ENCODE measurements around the gene COX20. TPM values are rescaled to one million over a fixed set of nuclear protein-coding genes. Genes with fewer than 3 reads are reported as not detected.

Gene COX20
- total RNA-seq, 1 experiment from 2014 or later, result 55.0 TPM

DNA sequence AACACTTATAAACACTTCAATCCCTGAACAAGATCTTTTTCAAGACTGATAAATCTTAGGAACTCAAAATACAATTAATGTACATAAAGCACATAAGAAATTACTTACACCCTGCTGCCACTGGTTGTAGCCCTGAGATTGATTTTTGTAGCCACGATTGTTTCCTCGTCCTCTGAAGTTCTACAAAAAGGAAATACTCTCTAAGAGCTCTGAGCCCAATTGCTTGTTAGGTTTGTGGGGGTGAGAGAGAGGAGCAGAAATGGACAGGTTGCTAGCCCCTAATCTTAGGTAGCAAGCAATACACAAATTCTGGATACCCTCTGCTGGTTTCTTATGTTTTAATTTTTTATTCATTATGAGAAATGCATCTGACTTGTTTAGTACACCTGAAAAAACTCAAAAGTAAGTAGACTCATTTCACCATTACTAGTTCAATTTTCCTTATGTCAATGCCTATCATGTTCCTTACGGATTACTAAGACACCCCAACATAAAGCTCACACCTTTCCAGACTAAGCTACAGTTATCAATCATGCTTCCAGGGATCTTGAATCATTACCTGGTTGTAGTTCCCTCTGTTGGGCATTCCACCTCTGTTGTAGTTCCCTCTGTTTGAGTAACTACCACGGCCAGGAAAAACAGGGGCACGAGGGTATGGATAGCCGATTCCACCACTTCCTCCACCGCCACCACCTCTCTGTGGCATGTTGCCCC is 19.6 kb downstream of the COX20 start:
- Histone ChIP-seq H3K4me3 (ENCODE audit: low read depth in 2 of 2, low read length in 2 of 2) (no peak overlapping the region), H3K9me3 (ENCODE audit: control insufficient read depth, insufficient read depth, low read depth, low read length) (no peaks in the 10 kb centered on the region), H3K27me3 (ENCODE audit: control insufficient read depth, insufficient read depth, low read length) (no peaks in the 10 kb centered on the region), H3K36me3 (ENCODE audit: control insufficient read depth, insufficient read depth, low read length) (peaks cover 84% of the 10 kb centered on the region), H3K4me1 (ENCODE audit: control insufficient read depth, insufficient read depth, low read length) (peaks cover 20% of the 10 kb centered on the region; the same call in 1 of the 2 replicates), H3K27ac (ENCODE audit: low read length) (no peak overlapping the region)
- intact Hi-C loops (cut with micrococcal nuclease; ENCODE audit: unreplicated experiment) (no loop called here), in situ Hi-C loops (cut with HindIII; ENCODE audit: low pct_unique_long_range_greater_than_20kb, low sequenced_read_pairs) (no loop called here)
- ChIA-PET CTCF (no interaction called here), POLR2A (no interaction called here)
- BruUV-seq (replicated peaks), result no TSS peak
- TF ChIP-seq SIN3A (IDR thresholded peaks at IDR 0.05; ENCODE audit: borderline replicate concordance, insufficient read depth, low read depth, low read length) (no peak), TCF7L2 (IDR thresholded peaks at IDR 0.05; ENCODE audit: low read depth, low read length) (no peak), POLR2AphosphoS5 (IDR thresholded peaks at IDR 0.05; ENCODE audit: low read depth, low read length) (no peak), REST (IDR thresholded peaks at IDR 0.05; ENCODE audit: insufficient read depth in 1 of 2, low read depth in 2 of 2, low read length in 1 of 2) (no peak), CTCF (IDR thresholded peaks at IDR 0.05) (no peak)
- no peak for DNase-seq (ENCODE audit: low read depth, low spot score)
- no peak for ATAC-seq

DNA sequence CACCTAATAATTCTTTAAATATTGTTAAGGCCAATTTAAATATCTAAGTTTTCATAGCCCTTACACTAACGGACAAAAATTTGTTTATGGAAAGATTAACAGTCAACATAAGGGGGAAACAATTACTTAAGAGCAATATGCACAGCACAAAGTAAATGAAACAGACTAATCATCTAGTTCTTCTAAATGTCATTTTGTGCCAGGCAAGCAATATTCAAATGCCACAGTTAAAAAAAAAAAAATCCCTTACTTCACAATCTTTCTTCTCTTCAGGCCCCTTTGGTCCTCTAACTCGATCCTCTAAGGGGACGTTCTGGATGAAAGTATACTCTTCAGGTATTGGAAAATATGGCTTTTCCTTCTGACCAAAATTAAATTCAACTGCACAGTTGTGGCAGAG is 22.3 kb downstream of the COX20 start:
- Histone ChIP-seq H3K27me3 (ENCODE audit: control insufficient read depth, insufficient read depth, low read length) (no peaks in the 10 kb centered on the region), H3K27ac (ENCODE audit: low read length) (peak overlapping the region; percentile 31; the same call in 1 of the 2 replicates), H3K9me3 (ENCODE audit: control insufficient read depth, insufficient read depth, low read depth, low read length) (no peaks in the 10 kb centered on the region), H3K36me3 (ENCODE audit: control insufficient read depth, insufficient read depth, low read length) (peaks cover 92% of the 10 kb centered on the region), H3K4me3 (ENCODE audit: low read depth in 2 of 2, low read length in 2 of 2) (no peak overlapping the region), H3K4me1 (ENCODE audit: control insufficient read depth, insufficient read depth, low read length) (peaks cover 33% of the 10 kb centered on the region)
- ChIA-PET CTCF (no interaction called here), POLR2A (interaction anchor here (1.0 kb wide), 1 partner anchor 8 kb away, joined by 5 read pairs; no protein-coding TSS in a partner anchor)
- BruUV-seq (replicated peaks), result no TSS peak
- intact Hi-C loops (cut with micrococcal nuclease; ENCODE audit: unreplicated experiment) (no loop called here), in situ Hi-C loops (cut with HindIII; ENCODE audit: low pct_unique_long_range_greater_than_20kb, low sequenced_read_pairs) (no loop called here)
- ATAC-seq (no peak), DNase-seq (ENCODE audit: low read depth, low spot score) (no peak)
- TF ChIP-seq CTCF (IDR thresholded peaks at IDR 0.05), result no peak
- TF ChIP-seq TCF7L2 (IDR thresholded peaks at IDR 0.05; ENCODE audit: low read depth, low read length), result no peak
- no peak for TF ChIP-seq REST (IDR thresholded peaks at IDR 0.05; ENCODE audit: insufficient read depth in 1 of 2, low read depth in 2 of 2, low read length in 1 of 2)
- no peak for TF ChIP-seq POLR2AphosphoS5 (IDR thresholded peaks at IDR 0.05; ENCODE audit: low read depth, low read length)
- no peak for TF ChIP-seq SIN3A (IDR thresholded peaks at IDR 0.05; ENCODE audit: borderline replicate concordance, insufficient read depth, low read depth, low read length)

Data from Panc1 (cell line).